HG03354 (cell line): ENCODE data around the gene IQCH.
"Not testable (repeated sequence)": the region's sequence is repeated elsewhere in the genome, so short reads cannot be mapped to it uniquely, and the experiment has no call there.

ENCODE experiments used
- ATAC-seq: cut with Tn5 transposase; IDR thresholded peaks from one replicate; pipeline ENCODE4 v1.9.1; 2021; ENCODE audit warnings: mild to moderate bottlenecking; ENCODE audit not compliant: unreplicated experiment, poor library complexity, severe bottlenecking

IQCH gene

GRCh38 chr15:67242708-67243111 lies 11.9 kb upstream of the IQCH start:
- ATAC-seq: no peak

GRCh38 chr15:67244971-67245478 lies 9.6 kb upstream of the IQCH start:
- no peak for ATAC-seq

GRCh38 chr15:67246606-67247005 lies 8.0 kb upstream of the IQCH start:
- ATAC-seq: not testable (repeated sequence)

GRCh38 chr15:67248011-67248505 lies 6.5 kb upstream of the IQCH start:
- no peak for ATAC-seq

GRCh38 chr15:67249830-67250229 lies 4.8 kb upstream of the IQCH start:
- ATAC-seq: no peak

GRCh38 chr15:67251318-67251717 lies 3.3 kb upstream of the IQCH start:
- no peak for ATAC-seq

GRCh38 chr15:67253101-67253500 lies 1.5 kb upstream of the IQCH start:
- ATAC-seq: no peak

- no peak for ATAC-seq
These were observed 893 bp upstream of the IQCH start for GRCh38 chr15:67253549-67254237.

GRCh38 chr15:67256051-67256450 lies 1.5 kb downstream of the IQCH start:
- ATAC-seq: no peak

- ATAC-seq: not testable (repeated sequence)
These were observed 3.8 kb downstream of the IQCH start for GRCh38 chr15:67258412-67258811.

- ATAC-seq: no peak
These were observed 4.8 kb downstream of the IQCH start for GRCh38 chr15:67259379-67259778.

- ATAC-seq: no peak
These were observed 5.2 kb downstream of the IQCH start for GRCh38 chr15:67259806-67260205.

GRCh38 chr15:67266870-67267269 lies 12.3 kb downstream of the IQCH start:
- no peak for ATAC-seq

GRCh38 chr15:67267440-67267839 lies 12.9 kb downstream of the IQCH start:
- ATAC-seq: no peak

- ATAC-seq: no peak
These were observed 13.7 kb downstream of the IQCH start for GRCh38 chr15:67267951-67268941.

GRCh38 chr15:67274236-67274635 lies 19.6 kb downstream of the IQCH start:
- no peak for ATAC-seq

GRCh38 chr15:67276666-67277065 lies 22.1 kb downstream of the IQCH start:
- no peak for ATAC-seq

- no peak for ATAC-seq
These were observed 25.6 kb downstream of the IQCH start for GRCh38 chr15:67280217-67280616.

- ATAC-seq: no peak
These were observed 27.1 kb downstream of the IQCH start for GRCh38 chr15:67281714-67282113.

GRCh38 chr15:67285625-67286024 lies 31.0 kb downstream of the IQCH start:
- not testable (repeated sequence) for ATAC-seq
